AG04450 (cell line): Measurements from ENCODE around the gene PDX1. TPM values are rescaled to one million over a fixed set of nuclear protein-coding genes. Genes with fewer than 3 reads are reported as not detected.

ENCODE experiments used
- CTCF ChIA-PET: fragments of 300-600, 350-600 bp; formaldehyde crosslinking; extraction: SDS; loops from one replicate; lab custom pipeline; 2022; ENCODE audit warnings: antibody characterized with exemption, inconsistent platforms; lab: Charles Lee
- POLR2A ChIA-PET: fragments of 350-600 bp; formaldehyde crosslinking; extraction: SDS; loops from one replicate; lab custom pipeline; 2021; ENCODE audit warnings: antibody characterized with exemption, inconsistent platforms; lab: Yijun Ruan, JAX
- DNase-seq: peaks from one replicate; pipeline ENCODE4 v3.0.0-alpha.2; 2011; ENCODE audit warnings: low read depth, low spot score
- H3K27ac ChIP-seq: one replicate; pipeline ENCODE4 v1.5.1; 2012; ENCODE audit warnings: low read depth, low read length, control low read depth
- H3K27me3 ChIP-seq: one replicate; pipeline ENCODE4 v1.6.0; 2012; ENCODE audit warnings: low read length; ENCODE audit not compliant: control insufficient read depth, insufficient read depth
- H3K4me3 ChIP-seq: 2 replicates; pipeline ENCODE4 v1.5.1; 2011; ENCODE audit warnings: mild to moderate bottlenecking, low read depth, low read length, control low read depth
- H3K9me3 ChIP-seq: 2 replicates; pipeline ENCODE4 v1.5.1; 2012; ENCODE audit warnings: low read length; ENCODE audit not compliant: control insufficient read depth, insufficient read depth
- polyA plus RNA-seq: library from polyadenylated mRNA; depleted of rRNA; stranded (reverse); fragments of >200 nt; gene quantifications from 2 replicates; pipeline ENCODE4 v1.2.3, GENCODE V29; 2011
- TF ChIP-seq, protein P1 (sequence below): IDR thresholded peaks from 2 replicates; pipeline ENCODE4 v1.5.1; 2011; ENCODE audit warnings: low read depth, low read length, control low read depth, inconsistent platforms

PDX1 gene
- polyA plus RNA-seq, 1 experiment = not detected

DNA sequence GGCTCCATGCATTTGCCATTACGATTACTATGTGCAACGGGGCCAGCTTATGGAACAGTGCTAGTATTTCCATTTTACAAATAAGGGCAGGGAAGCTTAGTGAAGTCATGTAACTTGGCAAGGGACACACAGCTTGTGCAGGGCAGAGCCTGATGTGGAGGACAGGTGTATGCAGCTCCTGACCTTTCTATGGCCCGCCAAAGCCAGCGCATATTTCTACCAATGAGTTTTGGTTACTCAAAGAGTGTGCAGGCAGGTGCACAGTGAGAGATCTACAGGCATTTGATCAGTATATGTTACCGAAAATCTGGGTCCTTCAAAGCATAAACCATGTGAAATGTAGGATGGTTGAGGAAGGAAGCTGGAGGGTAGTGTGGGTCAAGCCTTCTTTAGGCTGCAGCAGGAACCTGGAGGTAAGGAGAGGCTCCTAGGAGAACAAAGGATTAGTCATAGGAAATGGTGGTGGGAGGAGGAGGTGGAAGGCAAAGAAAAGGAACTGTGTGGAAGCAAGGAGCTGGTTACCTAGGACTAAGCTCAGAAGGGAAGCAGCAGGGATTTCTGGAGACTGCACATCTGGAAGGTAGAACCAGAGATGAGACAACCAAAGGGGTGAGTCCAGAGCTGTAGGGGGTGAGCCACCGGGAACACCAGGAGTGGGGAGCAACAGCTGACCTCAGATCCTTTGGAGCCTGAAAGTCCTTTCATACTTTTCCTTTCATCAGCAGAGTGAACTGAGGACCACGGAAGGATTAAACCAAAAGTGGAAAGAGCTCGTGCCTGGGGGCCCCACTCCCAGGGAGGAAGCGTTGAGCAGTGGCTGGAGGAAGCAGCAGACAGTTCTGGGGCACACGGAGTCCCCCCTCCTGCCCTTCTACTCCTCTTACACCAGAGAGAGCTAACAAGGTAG, 4.2 kb upstream of the PDX1 start:
- no peak overlapping the region for H3K4me3 ChIP-seq
- DNase-seq = no peak
- H3K9me3 ChIP-seq = peaks cover 3% of the 10 kb centered on the region; the same call in 1 of the 2 replicates
- TF ChIP-seq, protein P1, sequence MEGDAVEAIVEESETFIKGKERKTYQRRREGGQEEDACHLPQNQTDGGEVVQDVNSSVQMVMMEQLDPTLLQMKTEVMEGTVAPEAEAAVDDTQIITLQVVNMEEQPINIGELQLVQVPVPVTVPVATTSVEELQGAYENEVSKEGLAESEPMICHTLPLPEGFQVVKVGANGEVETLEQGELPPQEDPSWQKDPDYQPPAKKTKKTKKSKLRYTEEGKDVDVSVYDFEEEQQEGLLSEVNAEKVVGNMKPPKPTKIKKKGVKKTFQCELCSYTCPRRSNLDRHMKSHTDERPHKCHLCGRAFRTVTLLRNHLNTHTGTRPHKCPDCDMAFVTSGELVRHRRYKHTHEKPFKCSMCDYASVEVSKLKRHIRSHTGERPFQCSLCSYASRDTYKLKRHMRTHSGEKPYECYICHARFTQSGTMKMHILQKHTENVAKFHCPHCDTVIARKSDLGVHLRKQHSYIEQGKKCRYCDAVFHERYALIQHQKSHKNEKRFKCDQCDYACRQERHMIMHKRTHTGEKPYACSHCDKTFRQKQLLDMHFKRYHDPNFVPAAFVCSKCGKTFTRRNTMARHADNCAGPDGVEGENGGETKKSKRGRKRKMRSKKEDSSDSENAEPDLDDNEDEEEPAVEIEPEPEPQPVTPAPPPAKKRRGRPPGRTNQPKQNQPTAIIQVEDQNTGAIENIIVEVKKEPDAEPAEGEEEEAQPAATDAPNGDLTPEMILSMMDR = no peak
- ChIA-PET CTCF (interaction anchor here (0.9 to 1.2 kb wide), 2 partner anchors 46 to 69 kb away, joined by 4 to 5 read pairs; no protein-coding TSS in a partner anchor), POLR2A (no interaction called here)
- H3K27ac ChIP-seq = no peak overlapping the region
- H3K27me3 ChIP-seq = peaks cover 48% of the 10 kb centered on the region

DNA sequence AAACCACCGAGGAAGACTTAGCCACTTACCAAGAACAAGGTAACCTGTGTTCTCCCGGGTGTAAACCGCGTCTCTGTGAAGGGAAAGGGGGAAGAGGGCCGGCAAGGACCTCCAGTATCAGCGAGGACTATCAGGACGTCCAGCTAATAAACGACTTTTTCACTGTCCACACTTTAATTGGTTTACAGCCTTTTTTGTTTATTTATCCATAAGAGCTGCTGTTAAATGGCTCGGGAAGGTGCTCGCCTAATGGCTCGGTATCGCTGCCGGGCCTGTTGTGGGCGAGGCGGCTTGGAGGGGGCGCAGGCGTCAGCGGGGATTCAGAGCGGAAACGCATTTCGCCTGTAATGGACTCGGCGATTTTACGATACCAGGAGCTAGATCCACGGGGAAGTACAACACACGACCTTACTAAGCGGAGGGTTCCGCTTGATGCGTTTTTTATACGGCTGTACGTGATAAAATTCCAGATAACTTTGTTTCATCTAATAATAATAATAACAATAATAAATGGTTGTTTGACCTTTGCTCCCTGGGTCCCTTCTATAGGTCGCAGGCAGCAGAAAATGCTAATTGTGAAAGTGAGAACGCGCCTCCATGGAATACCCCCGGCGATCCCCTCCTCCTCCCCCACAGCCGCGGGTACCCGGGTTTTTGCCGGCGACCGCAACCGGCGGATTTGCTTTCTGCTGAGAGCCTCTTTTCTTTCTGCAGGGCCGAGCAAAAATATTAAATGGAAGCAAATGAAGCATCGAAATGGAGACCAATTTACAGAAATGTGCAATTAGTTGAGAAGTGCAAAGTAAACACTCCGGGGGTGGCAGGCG, 2.5 kb upstream of the PDX1 start:
- POLR2A ChIA-PET = no interaction called here
- H3K27me3 ChIP-seq = peaks cover 63% of the 10 kb centered on the region
- CTCF ChIA-PET = no interaction called here
- no peak for DNase-seq
- no peak overlapping the region for H3K27ac ChIP-seq
- no peak overlapping the region for H3K4me3 ChIP-seq
- peaks cover 6% of the 10 kb centered on the region; the same call in 1 of the 2 replicates for H3K9me3 ChIP-seq
- TF ChIP-seq, protein P1 = no peak

DNA sequence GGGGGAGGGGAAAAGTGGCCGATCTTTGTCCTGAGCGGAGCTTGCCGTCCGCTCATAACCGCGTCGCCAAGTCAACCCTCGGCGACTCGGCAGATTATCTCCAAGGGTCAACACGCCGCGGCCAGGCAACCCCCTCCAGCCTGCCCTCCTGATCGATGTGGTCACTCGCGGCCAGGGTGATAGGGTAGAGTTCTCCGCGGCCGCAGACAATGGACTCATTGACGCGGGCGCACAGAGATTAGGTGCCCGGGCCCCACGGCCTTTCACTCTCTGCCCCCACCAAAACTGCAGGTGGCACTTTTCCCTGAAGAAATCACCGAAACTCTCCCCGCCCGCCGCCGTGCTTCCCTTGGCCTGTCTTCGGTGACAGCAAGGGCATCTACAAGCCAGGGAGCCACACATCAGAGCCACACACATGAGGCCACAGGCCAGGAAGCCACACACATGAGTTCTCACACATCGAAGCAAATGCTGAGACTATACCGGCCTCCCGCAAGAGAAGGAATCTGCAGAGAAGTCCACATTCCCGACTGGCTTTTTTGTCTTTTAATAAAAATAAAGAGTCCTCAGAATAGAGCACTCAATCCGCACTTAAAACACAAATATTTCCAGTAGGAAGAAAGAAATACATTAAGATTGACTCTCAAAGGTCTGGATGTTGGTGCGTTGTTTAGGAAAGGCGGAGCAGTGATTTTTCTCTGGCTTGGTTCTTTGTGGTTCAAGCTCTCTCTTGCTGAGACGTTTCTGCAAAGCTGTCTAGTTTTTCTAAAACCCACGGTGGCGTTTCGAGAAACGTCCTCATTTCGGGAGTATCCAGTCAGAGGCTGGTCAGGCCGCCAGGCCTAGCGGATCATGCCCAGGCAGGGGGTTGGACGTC, 1.5 kb upstream of the PDX1 start:
- Histone ChIP-seq H3K9me3 (peaks cover 9% of the 10 kb centered on the region; the same call in 1 of the 2 replicates), H3K4me3 (no peak overlapping the region), H3K27me3 (peaks cover 72% of the 10 kb centered on the region), H3K27ac (no peak overlapping the region)
- TF ChIP-seq, protein P1 = no peak
- ChIA-PET POLR2A (no interaction called here), CTCF (interaction anchor here (1.1 kb wide), 1 partner anchor 92 kb away, joined by 3 read pairs; no protein-coding TSS in a partner anchor)
- no peak for DNase-seq

DNA sequence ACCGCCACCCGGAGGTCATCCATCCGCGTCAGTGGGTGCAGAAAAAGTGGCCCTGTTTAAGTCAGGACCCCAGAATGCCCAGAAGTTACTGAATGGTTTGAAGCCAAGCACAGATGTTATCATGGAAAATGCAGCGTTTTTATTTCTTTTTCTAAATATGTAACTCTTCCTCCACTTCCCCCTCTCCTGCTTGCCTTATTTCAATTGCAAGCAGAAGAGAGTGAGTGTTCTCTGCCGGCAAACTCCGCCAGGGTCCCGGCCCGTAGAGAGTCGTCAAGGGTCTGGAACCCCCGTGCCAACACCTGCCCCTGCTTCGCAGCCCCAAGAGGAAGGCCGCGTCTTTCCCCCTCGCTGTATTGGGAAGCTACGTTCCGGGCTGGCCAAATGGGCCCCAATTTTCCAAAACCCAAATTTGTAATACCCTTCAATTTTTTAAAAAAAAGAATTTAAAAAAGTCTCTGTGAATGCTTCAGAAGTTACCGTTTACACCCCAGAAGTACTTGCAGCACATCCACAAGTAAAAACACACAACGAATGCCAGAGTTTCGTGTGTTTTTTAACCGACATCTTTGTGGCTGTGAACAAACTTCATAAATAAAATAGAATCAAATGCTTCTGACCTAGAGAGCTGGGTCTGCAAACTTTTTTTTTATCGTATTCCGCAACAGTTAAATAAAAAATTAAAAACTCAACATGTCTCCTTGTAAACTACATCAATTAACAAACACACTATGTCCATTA, 712 bp upstream of the PDX1 start:
- DNase-seq = no peak
- H3K4me3 ChIP-seq = no peak overlapping the region
- peaks cover 9% of the 10 kb centered on the region; the same call in 1 of the 2 replicates for H3K9me3 ChIP-seq
- H3K27ac ChIP-seq = no peak overlapping the region
- TF ChIP-seq, protein P1 = no peak
- ChIA-PET POLR2A (no interaction called here), CTCF (interaction anchor here (1.1 kb wide), 1 partner anchor 93 kb away, joined by 3 read pairs; no protein-coding TSS in a partner anchor)
- peaks cover 74% of the 10 kb centered on the region for H3K27me3 ChIP-seq
